GM19463 (cell line): ENCODE data around the gene C1orf232.

Experiments used
- ATAC-seq: cut with Tn5 transposase; IDR thresholded peaks from one replicate; pipeline ENCODE4 v1.9.1; 2021; ENCODE audit warnings: mild to moderate bottlenecking, moderate library complexity; ENCODE audit not compliant: unreplicated experiment

Gene C1orf232

DNA sequence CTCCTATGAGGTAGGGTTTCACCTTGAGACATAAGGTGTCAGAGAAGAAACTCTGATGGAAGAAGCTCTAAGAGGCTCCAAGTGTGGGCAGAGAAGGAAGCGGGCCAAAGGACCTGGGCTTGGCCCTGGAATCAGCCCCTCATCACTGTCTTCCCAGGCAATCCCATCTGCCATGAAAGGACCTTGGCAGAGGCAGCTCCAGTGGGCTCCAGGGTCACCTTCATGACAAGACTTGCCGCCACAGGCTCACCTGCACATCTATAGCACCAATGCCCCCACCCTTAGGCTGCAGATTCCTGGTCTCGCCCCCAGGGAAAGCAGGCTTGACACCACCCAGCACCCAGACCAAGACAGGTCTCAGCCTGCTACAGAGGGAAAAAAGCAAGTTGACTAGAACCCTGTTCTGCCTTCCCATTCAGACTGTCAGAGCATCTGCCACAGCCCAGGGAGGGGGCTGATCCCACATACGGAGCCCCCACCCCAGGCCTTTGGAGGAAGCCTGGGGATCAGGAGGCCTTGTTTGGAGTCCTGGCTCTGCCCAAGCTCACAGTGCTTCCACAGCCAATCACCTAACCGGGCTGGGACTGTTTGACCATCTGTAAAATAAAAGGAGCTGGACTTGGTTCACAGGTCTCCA is 10.4 kb downstream of the C1orf232 start:
- ATAC-seq: no peak

GRCh38 chr1:26156285-26157038 is 12.3 kb downstream of the C1orf232 start:
- no peak for ATAC-seq

GRCh38 chr1:26155370-26156284 is 13.1 kb downstream of the C1orf232 start:
- no peak for ATAC-seq

DNA sequence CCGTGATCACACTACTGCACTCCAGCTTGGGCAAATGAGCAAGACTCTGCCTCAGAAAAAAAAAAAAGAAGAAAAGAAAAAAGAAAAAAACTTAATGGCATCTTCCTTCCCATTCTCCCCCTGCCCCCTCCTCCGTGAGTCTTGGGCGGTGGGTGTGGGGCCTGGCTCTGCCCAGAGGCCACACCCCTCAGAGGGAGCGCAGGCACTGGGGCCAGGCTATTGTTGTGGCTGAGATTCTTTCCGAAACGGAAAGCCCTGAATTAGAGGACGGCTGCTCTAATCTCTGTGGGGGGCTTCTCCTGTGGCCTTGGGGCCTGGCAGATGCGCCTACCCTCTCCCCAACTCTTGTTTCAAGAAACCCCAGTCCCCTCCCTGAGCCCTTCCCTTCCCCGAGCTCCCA is 14.0 kb downstream of the C1orf232 start:
- ATAC-seq: no peak

- ATAC-seq: no peak
Measured at GRCh38 chr1:26153966-26154532, 14.7 kb downstream of the C1orf232 start.

DNA sequence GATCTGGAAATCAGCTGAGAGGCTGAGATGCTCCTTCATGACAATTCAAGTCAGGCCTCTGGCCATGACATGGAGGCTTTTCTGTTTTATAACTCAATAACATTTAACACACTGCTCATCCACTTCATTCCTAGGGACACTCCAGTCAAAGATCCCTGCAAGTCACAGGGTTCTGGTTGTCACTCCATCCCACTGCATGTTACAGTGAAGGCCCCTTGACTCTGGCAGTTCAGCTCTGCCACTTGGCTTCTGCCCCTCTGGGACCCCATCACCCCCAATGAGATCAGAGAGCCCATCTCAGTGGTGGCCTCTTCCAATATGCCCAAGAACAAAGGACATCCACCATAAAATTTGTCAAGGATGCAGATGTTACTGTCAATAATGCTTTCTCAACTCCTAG is 19.9 kb downstream of the C1orf232 start:
- no peak for ATAC-seq

- no peak for ATAC-seq
Measured at GRCh38 chr1:26145960-26146294, 22.8 kb downstream of the C1orf232 start.

- no peak for ATAC-seq
Measured at GRCh38 chr1:26145041-26145959, 23.5 kb downstream of the C1orf232 start.

DNA sequence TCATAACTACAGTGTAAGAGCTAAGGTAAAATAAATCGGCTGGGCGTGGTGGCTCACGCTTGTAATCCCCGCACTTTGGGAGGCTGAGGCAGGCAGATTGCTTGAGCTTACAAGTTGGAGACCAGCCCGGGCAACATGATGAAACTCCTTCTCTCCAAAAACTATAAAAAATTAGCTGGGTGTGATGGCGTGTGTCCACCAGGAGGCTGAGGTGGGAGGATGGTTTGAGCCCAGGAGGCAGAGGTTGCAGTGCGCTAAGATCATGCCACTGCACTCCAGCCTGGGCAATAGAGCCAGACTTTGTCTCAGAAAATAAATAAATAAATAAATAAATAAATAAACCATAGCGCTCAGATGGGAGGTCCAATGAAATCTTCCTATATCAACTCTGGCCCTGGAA is 26.6 kb downstream of the C1orf232 start:
- no peak for ATAC-seq

GRCh38 chr1:26138974-26139558 is 29.7 kb downstream of the C1orf232 start:
- no peak for ATAC-seq

DNA sequence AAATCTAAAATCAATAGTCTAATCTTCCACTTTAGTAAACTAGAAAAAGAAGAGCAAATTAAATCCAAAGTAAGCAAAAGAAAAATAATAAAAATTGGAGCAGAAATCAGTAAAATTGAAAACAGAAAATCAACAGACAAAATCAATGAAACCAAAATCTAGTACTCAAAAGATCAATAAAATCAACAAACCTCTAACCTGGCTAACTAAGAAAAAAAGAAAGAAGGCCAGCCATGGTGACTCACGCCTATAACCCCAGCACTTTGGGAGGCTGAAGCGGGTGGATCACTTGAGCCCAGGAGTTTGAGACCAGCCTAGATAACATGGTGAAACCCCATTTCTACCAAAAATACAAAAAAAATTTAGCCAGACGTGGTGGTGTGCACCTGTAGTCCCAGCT is 34.3 kb downstream of the C1orf232 start:
- no peak for ATAC-seq

DNA sequence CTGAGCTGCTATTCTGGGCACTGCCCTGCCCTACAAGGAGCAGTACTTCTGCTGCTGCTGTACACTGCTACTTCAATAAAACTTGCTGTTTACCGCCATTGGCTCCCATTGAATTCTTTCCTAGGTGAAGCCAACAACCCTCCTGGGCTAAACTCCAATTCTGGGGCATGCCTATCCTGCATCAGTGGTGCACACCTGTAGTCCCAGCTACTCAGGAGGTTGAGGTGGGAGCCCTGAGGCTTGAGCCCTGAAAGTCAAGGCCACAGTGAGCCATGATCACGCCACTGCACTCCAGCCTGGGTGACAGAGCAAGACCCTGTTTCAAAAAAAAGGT is 36.0 kb downstream of the C1orf232 start:
- ATAC-seq: no peak

DNA sequence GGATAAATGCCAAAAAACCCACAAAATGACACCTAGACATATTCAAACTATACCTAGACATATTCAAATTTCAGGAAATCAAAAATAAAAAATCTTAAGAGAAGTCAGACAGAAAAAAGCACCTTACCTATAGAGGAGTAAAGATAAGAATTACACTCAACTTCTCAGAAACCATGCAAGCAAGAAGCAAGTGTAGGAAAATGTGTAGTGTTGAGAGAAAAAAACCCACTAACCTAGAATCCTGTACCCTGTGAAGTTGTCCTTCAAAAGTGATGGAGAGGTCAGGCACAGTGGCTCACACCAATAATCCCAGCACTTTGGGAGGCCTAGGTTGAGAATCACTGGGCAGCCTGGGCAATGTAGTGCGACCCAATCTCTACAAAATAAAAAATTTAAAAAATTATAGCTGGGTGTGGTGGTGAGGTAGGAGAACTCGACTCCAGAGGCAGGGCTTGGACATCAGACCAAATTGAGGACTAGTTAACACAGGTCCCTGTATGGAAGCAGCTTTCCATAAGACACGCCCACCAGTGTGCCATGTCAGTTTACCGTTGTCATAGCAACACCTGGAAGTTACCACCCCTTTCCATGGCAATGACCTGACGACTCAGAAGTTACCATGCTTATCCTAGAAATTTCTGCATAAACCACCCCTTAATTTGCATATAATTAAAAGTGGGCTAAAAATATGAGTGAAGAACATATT is 36.5 kb downstream of the C1orf232 start:
- ATAC-seq: no peak

DNA sequence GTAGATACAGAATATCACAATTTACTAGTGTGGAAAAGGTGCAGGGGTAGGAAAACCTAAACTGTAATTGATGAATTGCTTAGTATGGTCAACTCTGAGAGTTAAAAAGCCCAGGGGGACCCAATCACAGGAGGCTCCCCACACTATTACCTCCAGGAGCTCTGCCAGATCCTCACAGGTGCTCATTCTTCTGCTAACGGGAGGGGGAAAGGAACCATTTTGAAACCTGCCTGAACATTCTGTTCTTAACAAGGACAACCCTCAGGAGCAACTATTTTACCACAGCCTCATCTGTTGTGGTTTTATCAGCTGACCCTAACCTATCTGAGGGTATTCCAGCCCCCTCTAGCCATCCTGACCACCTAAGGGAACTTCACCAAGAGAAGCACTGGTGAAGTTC is 38.1 kb downstream of the C1orf232 start:
- no peak for ATAC-seq

- ATAC-seq: no peak
Measured at GRCh38 chr1:26129778-26130177, 39.0 kb downstream of the C1orf232 start.

DNA sequence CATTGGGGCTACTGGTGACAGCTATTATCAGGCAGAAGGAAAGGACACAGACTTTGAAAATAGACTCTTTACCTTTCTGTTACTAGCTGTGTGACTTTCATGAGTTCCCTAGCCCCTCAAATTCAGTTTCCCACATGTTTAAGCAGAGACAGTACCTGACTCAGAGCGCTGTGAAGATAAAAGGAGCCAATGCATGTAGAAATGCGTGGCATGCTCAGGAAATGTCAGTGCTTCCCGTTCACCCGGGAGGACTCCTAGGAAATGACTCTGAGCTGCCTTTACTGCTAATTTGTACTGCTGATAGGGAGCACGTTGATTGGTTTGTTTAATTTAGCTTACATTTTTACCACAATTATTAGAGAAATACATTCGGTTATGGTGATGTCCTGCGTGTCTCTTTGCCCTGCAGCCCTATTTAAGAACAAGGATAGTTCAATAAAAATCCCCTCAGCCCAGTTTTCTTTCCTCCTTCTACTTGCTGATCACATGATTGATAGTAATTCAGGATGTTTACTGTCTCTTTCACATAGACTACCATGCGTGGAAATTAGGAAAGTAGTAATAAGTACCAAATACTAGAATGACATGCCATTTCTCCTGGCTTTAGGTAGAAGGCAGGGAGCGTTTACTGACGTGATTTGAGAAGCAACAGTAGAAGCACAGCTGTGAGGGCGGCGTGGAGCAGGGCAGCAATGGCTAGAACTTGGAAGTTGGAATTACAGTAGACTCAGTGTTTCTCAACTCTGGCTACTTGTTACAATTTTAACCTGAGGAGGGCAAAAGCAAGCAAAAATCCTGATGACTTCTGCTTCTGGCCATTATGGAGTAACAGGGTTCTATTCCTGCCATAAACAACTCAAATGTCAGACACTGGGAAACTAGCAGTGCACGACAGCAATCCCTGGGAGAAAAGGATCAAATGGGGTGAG is 41.3 kb downstream of the C1orf232 start:
- no peak for ATAC-seq

DNA sequence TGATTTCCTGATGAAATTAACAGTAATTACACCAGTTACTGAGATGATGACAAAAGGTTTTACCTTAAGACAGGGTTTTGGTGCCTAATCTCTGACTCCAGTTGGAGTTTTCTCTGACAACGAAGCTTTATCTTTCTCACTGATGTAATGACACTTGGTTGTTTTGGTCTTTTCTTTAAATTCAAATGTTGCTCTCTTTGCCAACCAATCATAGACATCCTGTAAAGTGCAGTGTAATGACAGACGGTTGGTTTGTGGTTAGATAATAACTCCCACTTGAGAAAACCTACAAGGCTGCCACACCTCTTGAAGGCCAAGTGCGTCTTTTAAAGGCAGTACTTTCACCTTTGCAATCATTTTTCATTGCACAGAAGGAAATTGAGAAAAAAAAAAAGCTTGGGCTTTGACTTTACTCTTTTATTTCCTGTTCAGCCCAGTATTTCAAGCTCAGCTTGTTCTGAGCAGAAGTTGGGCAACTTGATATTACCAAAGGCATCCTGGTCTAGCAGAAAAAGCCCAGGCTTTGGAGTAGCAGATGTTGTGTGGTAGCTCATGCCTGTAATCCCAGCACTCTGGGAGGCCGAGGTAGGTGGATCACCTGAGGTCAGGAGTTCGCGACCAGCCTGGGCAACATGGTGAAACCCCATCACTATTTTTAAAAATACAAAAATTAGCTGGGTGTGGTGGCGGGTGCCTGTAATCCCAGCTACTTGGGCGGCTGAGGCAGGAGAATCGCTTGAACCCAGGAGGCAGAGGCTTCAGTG is 42.3 kb downstream of the C1orf232 start:
- no peak for ATAC-seq

- ATAC-seq: no peak
Measured at GRCh38 chr1:26125946-26126320, 42.8 kb downstream of the C1orf232 start.
